H1 (cell line): ENCODE results near the gene OSGEP. TPM values are rescaled to one million over a fixed set of nuclear protein-coding genes. Genes with fewer than 3 reads are reported as not detected.

ENCODE experiments used
- CTCF ChIA-PET: fragments of 300-600 bp; sonication (Branson Sonifier 250); formaldehyde crosslinking; loops from one replicate; lab custom pipeline; 2021; ENCODE audit not compliant: partially characterized antibody; lab: Charles Lee
- POLR2A ChIA-PET: fragments of 300-600 bp; sonication (Branson Sonifier 250); formaldehyde crosslinking; loops from one replicate; lab custom pipeline; 2021; ENCODE audit warnings: inconsistent platforms; ENCODE audit not compliant: partially characterized antibody; lab: Charles Lee
- DNase-seq, 2 experiments: peaks; one replicate each; pipeline versions ENCODE4 v3.0.0 to v3.0.0-alpha.2; 2010 to 2022; ENCODE audit warnings: low spot score in 2 of 2, low read depth in 1 of 2, mixed read lengths in 1 of 2
- FAIRE-seq: peaks from 2 replicates; lab custom pipeline; 2011; peaks lifted over from hg19 to GRCh38; lab: Jason Lieb, UNC
- H2AFZ ChIP-seq: 2 replicates; pipeline ENCODE4 v1.8.1; 2012; ENCODE audit warnings: low read length, inconsistent platforms
- H2AK5ac ChIP-seq: 2 replicates; pipeline ENCODE4 v1.6.1; 2013; ENCODE audit warnings: low read depth, low read length
- H2BK120ac ChIP-seq: replicated peaks from 2 replicates; pipeline ENCODE3; 2013; ENCODE audit warnings: low read depth, low read length, inconsistent platforms
- H2BK12ac ChIP-seq: 2 replicates; pipeline ENCODE4 v1.6.1; 2013; ENCODE audit warnings: low read depth, low read length
- H2BK15ac ChIP-seq: 2 replicates; pipeline ENCODE4 v1.6.1; 2013; ENCODE audit warnings: low read length
- H2BK20ac ChIP-seq: 2 replicates; pipeline ENCODE4 v1.6.1; 2013; ENCODE audit warnings: low read length
- H2BK5ac ChIP-seq: 2 replicates; pipeline ENCODE4 v1.6.1; 2013; ENCODE audit warnings: low read depth, low read length
- H3K14ac ChIP-seq: 2 replicates; pipeline ENCODE4 v1.6.1; 2013; ENCODE audit warnings: inconsistent platforms; ENCODE audit not compliant: insufficient read length
- H3K18ac ChIP-seq: 2 replicates; pipeline ENCODE4 v1.6.1; 2013; ENCODE audit warnings: low read length; ENCODE audit errors: extremely low read depth
- H3K23ac ChIP-seq: 2 replicates; pipeline ENCODE4 v1.6.1; 2013; ENCODE audit warnings: inconsistent platforms; ENCODE audit not compliant: insufficient read length
- H3K23me2 ChIP-seq: 2 replicates; pipeline ENCODE4 v1.6.1; 2013; ENCODE audit warnings: low read depth, low read length
- H3K27ac ChIP-seq: 2 replicates; pipeline ENCODE4 v1.6.1; 2011; ENCODE audit warnings: low read depth, low read length, inconsistent platforms
- H3K27me3 ChIP-seq, 4 experiments: replicated peaks in 1 of 4; 1 replicate in 1 of 4; 2 replicates in 3 of 4; pipeline versions ENCODE4 v1.6.1 to v1.8.1; 2011 to 2013; ENCODE audit warnings: low read length in 3 of 4, mild to moderate bottlenecking in 3 of 4, inconsistent platforms in 2 of 4, mixed read lengths in 2 of 4, moderate library complexity in 1 of 4; ENCODE audit not compliant: control insufficient read depth in 3 of 4, insufficient read depth in 3 of 4; ENCODE audit errors: extremely low read depth in 1 of 4
- H3K36me3 ChIP-seq, 4 experiments: 2 replicates each; pipeline versions ENCODE4 v1.6.1 to v1.8.1; 2011 to 2013; ENCODE audit warnings: mild to moderate bottlenecking in 4 of 4, low read length in 3 of 4, moderate library complexity in 2 of 4, control low read depth in 1 of 4, inconsistent platforms in 1 of 4; ENCODE audit not compliant: insufficient read depth in 4 of 4, control insufficient read depth in 2 of 4
- H3K4ac ChIP-seq: replicated peaks from 2 replicates; pipeline ENCODE3; 2013; ENCODE audit warnings: low read length, low read depth, mixed read lengths, inconsistent platforms; ENCODE audit not compliant: insufficient read length
- H3K4me1 ChIP-seq, 4 experiments: replicated peaks in 1 of 4; 1 replicate in 1 of 4; 2 replicates in 3 of 4; pipeline versions ENCODE4 v1.6.1 to v1.8.1; 2011 to 2013; ENCODE audit warnings: low read length in 3 of 4, inconsistent platforms in 2 of 4, mixed read lengths in 1 of 4; ENCODE audit not compliant: insufficient read depth in 4 of 4, control insufficient read depth in 3 of 4
- H3K4me2 ChIP-seq, 2 experiments: 2 replicates each; pipeline versions ENCODE4 v1.6.1 to v1.8.1; 2011 to 2013; ENCODE audit warnings: low read depth in 2 of 2, low read length in 2 of 2, control low read depth in 1 of 2, inconsistent platforms in 1 of 2, mild to moderate bottlenecking in 1 of 2; ENCODE audit not compliant: insufficient read depth in 1 of 2
- H3K4me3 ChIP-seq, 4 experiments: fragments of 200-600, 300-600 bp in 1 of 4; sonication (generic), shearing (Covaris generic), sonication (Bioruptor Twin) in 1 of 4; 2 replicates each; pipeline versions ENCODE4 v1.5.1 to v1.8.1; 2011 to 2016; ENCODE audit warnings: low read length in 4 of 4, low read depth in 3 of 4, control low read depth in 2 of 4, inconsistent platforms in 2 of 4, mild to moderate bottlenecking in 2 of 4, mixed read lengths in 1 of 4, moderate library complexity in 1 of 4; ENCODE audit not compliant: insufficient read depth in 2 of 4; ENCODE audit errors: extremely low read depth in 1 of 4
- H3K56ac ChIP-seq: replicated peaks from 2 replicates; pipeline ENCODE3; 2013; ENCODE audit warnings: low read depth, mild to moderate bottlenecking, mixed read lengths, low read length, inconsistent platforms; ENCODE audit not compliant: insufficient read length
- H3K79me1 ChIP-seq: 2 replicates; pipeline ENCODE4 v1.6.1; 2013; ENCODE audit warnings: low read depth, low read length, control low read depth
- H3K79me2 ChIP-seq, 2 experiments: 2 replicates each; pipeline versions ENCODE4 v1.6.1 to v1.8.1; 2012 to 2013; ENCODE audit warnings: low read length in 2 of 2, mild to moderate bottlenecking in 2 of 2, inconsistent platforms in 1 of 2; ENCODE audit not compliant: insufficient read depth in 2 of 2, control insufficient read depth in 1 of 2
- H3K9ac ChIP-seq, 4 experiments: replicated peaks in 1 of 4; 1 replicate in 1 of 4; 2 replicates in 3 of 4; pipeline versions ENCODE4 v1.6.1 to v1.8.1; 2011 to 2013; ENCODE audit warnings: low read depth in 3 of 4, low read length in 3 of 4, control low read depth in 2 of 4, mild to moderate bottlenecking in 2 of 4, moderate library complexity in 2 of 4, inconsistent platforms in 1 of 4; ENCODE audit errors: extremely low read depth in 1 of 4
- H3K9me3 ChIP-seq, 2 experiments: 2 replicates each; pipeline versions ENCODE4 v1.6.1 to v1.8.1; 2012 to 2013; ENCODE audit warnings: mild to moderate bottlenecking in 2 of 2, moderate library complexity in 2 of 2, control low read depth in 1 of 2, inconsistent platforms in 1 of 2, low read depth in 1 of 2, low read length in 1 of 2, mixed read lengths in 1 of 2; ENCODE audit not compliant: insufficient read depth in 2 of 2
- H4K20me1 ChIP-seq, 2 experiments: replicated peaks in 1 of 2; 2 replicates each; pipeline versions ENCODE3 to v1.8.1; 2011 to 2013; ENCODE audit warnings: inconsistent platforms in 2 of 2, low read length in 2 of 2, mild to moderate bottlenecking in 1 of 2; ENCODE audit not compliant: insufficient read depth in 2 of 2, control insufficient read depth in 1 of 2
- H4K5ac ChIP-seq: 2 replicates; pipeline ENCODE4 v1.6.1; 2013; ENCODE audit warnings: low read length, low read depth, mixed read lengths, inconsistent platforms; ENCODE audit not compliant: insufficient read length
- H4K8ac ChIP-seq: 2 replicates; pipeline ENCODE4 v1.8.0; 2013; ENCODE audit warnings: mild to moderate bottlenecking, moderate library complexity, low read length, inconsistent platforms; ENCODE audit not compliant: insufficient read depth; ENCODE audit errors: extremely low read depth
- H4K91ac ChIP-seq: replicated peaks from 2 replicates; pipeline ENCODE3; 2013; ENCODE audit warnings: low read length, mixed read lengths, inconsistent platforms; ENCODE audit not compliant: insufficient read length
- ATF3 ChIP-seq: IDR thresholded peaks from 2 replicates; pipeline ENCODE4 v1.6.1; 2011; ENCODE audit warnings: low read depth, mild to moderate bottlenecking, low read length; ENCODE audit not compliant: insufficient read depth
- E2F6 ChIP-seq: IDR thresholded peaks from 2 replicates; pipeline ENCODE4 v1.6.1; 2012; ENCODE audit warnings: inconsistent platforms
- HDAC2 ChIP-seq, 2 experiments: fragments of 300-600 bp in 1 of 2; sonication (generic) in 1 of 2; IDR thresholded peaks; 2 replicates each; pipeline ENCODE4 v1.6.1; 2011 to 2012; ENCODE audit warnings: low read depth in 2 of 2, low read length in 2 of 2, mild to moderate bottlenecking in 2 of 2, moderate library complexity in 2 of 2, borderline replicate concordance in 1 of 2, inconsistent platforms in 1 of 2
- MAX ChIP-seq: IDR thresholded peaks from 2 replicates; pipeline ENCODE4 v1.6.1; 2012; ENCODE audit warnings: inconsistent platforms
- SIRT6 ChIP-seq: IDR thresholded peaks from one replicate; pipeline ENCODE4 v1.7.1; 2012; ENCODE audit warnings: low read length, inconsistent platforms
- SIX5 ChIP-seq: IDR thresholded peaks from 2 replicates; pipeline ENCODE4 v1.6.1; 2011; ENCODE audit warnings: mild to moderate bottlenecking, low read depth, low read length
- WGBS, 2 experiments: shearing (Covaris generic) in 1 of 2; methylation state at CpG; one replicate each; pipeline versions ENCODE4 v1.1.6 to v1.1.7; 2013 to 2015; ENCODE audit warnings: low lambda C conversion rate in 2 of 2, mixed read lengths in 2 of 2, inconsistent platforms in 1 of 2, low coverage in 1 of 2, missing lambda C conversion rate in 1 of 2; ENCODE audit not compliant: insufficient replicate concordance in 2 of 2, insufficient coverage in 1 of 2, insufficient read length in 1 of 2; ENCODE audit errors: extremely low coverage in 1 of 2, missing lambda C conversion rate in 1 of 2; 5-methylcytosine and 5-hydroxymethylcytosine counted together
- polyA plus RNA-seq, 7 experiments: library from polyadenylated mRNA; depleted of rRNA in 3 of 7; stranded (reverse) in 5 of 7; unstranded in 2 of 7; fragments of >200 nt in 5 of 7; fragments of 200-250 nt in 2 of 7; gene quantifications; 1 replicate in 5 of 7; 2 replicates in 1 of 7; 4 replicates in 1 of 7; pipeline versions ENCODE4 v1.2.1 to v1.2.3, GENCODE V29; 2011 to 2013; ENCODE audit warnings: missing spikeins in 2 of 7, mixed read lengths in 2 of 7
- total RNA-seq: library from RNA; stranded (reverse); fragmentation: NEBNext Ultra II Directional; extraction: Animal tissue kit (Norgen Biotek cat#: 25700); gene quantifications from 2 replicates; pipeline ENCODE4 v1.2.1, GENCODE V29; 2021
- TF ChIP-seq, protein P1 (sequence below): IDR thresholded peaks from 2 replicates; pipeline ENCODE4 v1.6.1; 2011; ENCODE audit warnings: low read length, improper control_type of control experiment

Gene OSGEP
- total and polyA plus RNA-seq, 2 of the 8 experiments (the other 6 are each of a cell fraction or from before 2014, with no cell fraction given) = 34.4 to 78.6 TPM

GRCh38 chr14:20422886-20423285, 31.7 kb downstream of the OSGEP start:
- H2BK15ac ChIP-seq = no peak overlapping the region
- DNase-seq (no peak), FAIRE-seq (no peak)
- no peak overlapping the region for H2BK12ac ChIP-seq
- ChIA-PET POLR2A (interaction anchor here (0.9 to 2.6 kb wide), 6 partner anchors 10 to 80 kb away, joined by 3 to 12 read pairs (median 6); partner anchors contain the start of genes APEX1, KLHL33, OSGEP and PARP2), CTCF (no interaction called here)
- no peaks in the 10 kb centered on the region for H3K79me2 ChIP-seq
- H3K27ac ChIP-seq = no peak overlapping the region
- H3K4me3 ChIP-seq = no peak overlapping the region
- no peak overlapping the region for H3K9ac ChIP-seq
- no peaks in the 10 kb centered on the region for H3K79me1 ChIP-seq
- H3K23me2 ChIP-seq = peaks cover 2% of the 10 kb centered on the region; the same call in 1 of the 2 replicates
- no peak overlapping the region for H3K4me2 ChIP-seq
- TF ChIP-seq SIRT6 (no peak), E2F6 (no peak), SIX5 (no peak), MAX (no peak), ATF3 (no peak), HDAC2 (IDR thresholded peaks at IDR 0.05; ENCODE audit: borderline replicate concordance in 1 of 2, low read depth in 2 of 2, low read length in 2 of 2) (no peak)
- TF ChIP-seq, protein P1, sequence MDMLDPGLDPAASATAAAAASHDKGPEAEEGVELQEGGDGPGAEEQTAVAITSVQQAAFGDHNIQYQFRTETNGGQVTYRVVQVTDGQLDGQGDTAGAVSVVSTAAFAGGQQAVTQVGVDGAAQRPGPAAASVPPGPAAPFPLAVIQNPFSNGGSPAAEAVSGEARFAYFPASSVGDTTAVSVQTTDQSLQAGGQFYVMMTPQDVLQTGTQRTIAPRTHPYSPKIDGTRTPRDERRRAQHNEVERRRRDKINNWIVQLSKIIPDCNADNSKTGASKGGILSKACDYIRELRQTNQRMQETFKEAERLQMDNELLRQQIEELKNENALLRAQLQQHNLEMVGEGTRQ = no peak
- no peak overlapping the region for H2BK120ac ChIP-seq
- H4K20me1 ChIP-seq = no peaks in the 10 kb centered on the region
- H3K9me3 ChIP-seq = no peaks in the 10 kb centered on the region
- no peaks in the 10 kb centered on the region for H3K36me3 ChIP-seq
- H2AFZ ChIP-seq = no peak overlapping the region
- H3K27me3 ChIP-seq = no peaks in the 10 kb centered on the region
- peaks cover 0 to 5% (median 2%) of the 10 kb centered on the region in 4 experiments; a peak in 3 of 7 replicates for H3K4me1 ChIP-seq
- H3K14ac ChIP-seq = no peak overlapping the region
- H2BK5ac ChIP-seq = no peak overlapping the region
- H3K18ac ChIP-seq = no peak overlapping the region
- H4K8ac ChIP-seq = no peak overlapping the region
- H3K56ac ChIP-seq = no peak overlapping the region
- no peak overlapping the region for H3K23ac ChIP-seq
- no peak overlapping the region for H4K91ac ChIP-seq
- H4K5ac ChIP-seq = no peak overlapping the region
- no peak overlapping the region for H2BK20ac ChIP-seq
- no peak overlapping the region for H3K4ac ChIP-seq
- no peak overlapping the region for H2AK5ac ChIP-seq
- WGBS, 2 experiments = 78% methylated on average over 2 of the region's 2 CpGs; no CpG with 5 or more reads in 1 of the 2 experiments
